GM18499 (cell line): ENCODE results near the gene TELO2.

Experiments used
- ATAC-seq: cut with Tn5 transposase; IDR thresholded peaks from one replicate; pipeline ENCODE4 v1.9.1; 2021; ENCODE audit warnings: moderate number of reproducible peaks; ENCODE audit not compliant: insufficient read depth, unreplicated experiment

The TELO2 gene

GRCh38 chr16:1533443-1533951 is 40.3 kb downstream of the TELO2 start, which contains the start of gene TMEM204:
TSS of gene TMEM204 (plus strand) at chr16:1533666. CDS start at chr16:1534276, 610 bp downstream.
- ATAC-seq, result no peak

GRCh38 chr16:1534021-1535020 is 41.2 kb downstream of the TELO2 start:
- no peak for ATAC-seq

- ATAC-seq, result no peak
These were observed 42.5 kb downstream of the TELO2 start for GRCh38 chr16:1535391-1536291.

DNA sequence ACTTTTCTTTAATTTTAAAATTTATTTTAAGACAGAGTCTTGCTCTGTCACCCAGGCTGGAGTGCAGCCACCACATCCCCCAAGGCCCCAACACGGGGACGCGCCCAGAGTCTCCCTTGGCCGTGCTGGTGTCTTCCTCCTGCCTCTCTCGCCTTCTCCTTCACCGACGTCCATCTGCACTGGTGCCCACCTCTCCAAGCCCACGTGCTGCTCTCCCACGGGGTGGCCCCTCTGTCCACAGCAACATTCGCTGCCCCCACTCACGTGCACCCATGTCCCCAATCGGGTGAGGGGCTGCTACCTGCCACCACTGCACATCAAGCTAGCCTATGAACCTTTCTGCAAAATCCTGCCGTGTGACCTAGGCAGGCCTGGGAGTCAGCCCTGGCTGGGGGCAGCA is 43.4 kb downstream of the TELO2 start:
- ATAC-seq, result no peak

DNA sequence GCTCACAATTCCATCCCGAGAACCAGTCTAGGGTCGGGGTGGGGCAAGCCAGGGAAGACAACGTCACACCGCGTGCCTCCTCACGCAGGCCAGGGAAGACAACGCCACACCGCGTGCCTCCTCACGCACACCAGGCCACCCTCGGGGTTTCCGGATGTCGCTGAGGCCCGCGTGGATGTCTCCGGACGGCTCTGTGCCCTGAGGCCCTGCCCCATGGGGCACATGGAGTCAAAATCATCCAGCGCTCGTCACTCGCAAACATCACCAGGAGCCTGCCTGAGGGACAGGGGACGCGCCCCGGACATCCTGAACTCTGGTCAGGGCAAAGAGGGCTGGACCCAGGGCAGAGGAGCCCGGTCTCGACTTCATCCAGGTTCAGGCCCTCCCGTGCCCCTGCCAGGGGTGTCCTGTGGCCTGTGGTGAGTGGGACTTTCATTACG is 44.0 kb downstream of the TELO2 start:
- no peak for ATAC-seq

DNA sequence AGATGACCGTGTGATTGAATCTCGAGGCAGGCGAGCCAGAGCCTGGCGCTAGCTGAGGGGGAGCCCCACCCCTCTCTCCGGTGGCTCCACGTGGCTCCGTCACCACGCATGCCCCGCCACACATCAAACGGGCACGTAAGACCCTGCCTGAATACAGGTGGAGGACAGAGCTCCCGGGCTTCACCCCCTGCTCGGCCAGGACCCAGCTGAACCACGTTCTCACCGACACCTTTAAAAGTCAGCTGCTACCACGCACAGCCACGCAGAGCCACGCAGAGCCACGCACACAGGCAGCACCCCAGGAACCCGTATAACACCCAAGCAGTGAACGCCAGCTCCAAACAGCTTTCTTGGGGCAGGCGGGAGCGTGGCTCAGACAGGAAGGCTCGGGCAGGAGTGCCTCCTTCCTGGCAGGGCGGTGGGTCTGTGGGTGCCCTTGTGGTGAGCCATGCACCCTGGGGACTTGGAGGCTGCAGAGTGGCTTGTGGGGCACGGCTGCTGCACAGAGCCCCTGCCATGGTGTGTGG is 44.7 kb downstream of the TELO2 start:
- ATAC-seq, result no peak

DNA sequence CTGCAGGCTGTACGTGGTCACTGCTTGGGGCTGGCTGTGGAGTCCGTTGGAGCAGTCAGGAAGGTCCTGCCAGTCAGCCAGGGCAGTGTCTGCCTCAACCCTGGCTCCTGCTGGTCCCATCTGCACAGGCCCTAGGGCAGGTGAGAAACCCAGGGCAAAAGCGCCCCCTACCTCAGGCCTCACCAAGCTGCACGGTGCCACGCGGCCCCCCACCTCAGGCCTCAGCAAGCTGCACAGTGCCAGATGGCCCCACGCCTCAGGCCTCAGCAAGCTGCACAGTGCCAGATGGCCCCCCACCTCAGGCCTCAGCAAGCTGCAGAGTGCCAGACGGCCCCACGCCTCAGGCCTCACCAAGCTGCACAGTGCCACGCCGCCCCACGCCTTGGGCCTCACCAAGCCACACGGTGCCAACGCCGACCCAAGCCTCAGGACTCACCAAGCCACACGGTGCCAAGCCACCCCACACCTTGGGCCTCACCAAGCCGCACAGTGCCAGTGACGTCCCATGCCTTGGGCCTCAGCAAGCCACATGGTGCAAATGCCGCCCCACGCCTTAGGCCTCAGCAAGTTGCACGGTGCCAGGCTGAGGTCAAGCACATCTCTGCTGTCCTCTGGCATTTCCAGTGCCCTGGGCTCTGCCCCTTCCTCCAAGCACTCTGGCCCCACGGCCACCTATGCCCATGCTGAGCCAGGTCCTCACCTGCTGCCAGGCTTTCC is 45.8 kb downstream of the TELO2 start:
- no peak for ATAC-seq

- no peak for ATAC-seq
These were observed 46.8 kb downstream of the TELO2 start for GRCh38 chr16:1539720-1540555.

DNA sequence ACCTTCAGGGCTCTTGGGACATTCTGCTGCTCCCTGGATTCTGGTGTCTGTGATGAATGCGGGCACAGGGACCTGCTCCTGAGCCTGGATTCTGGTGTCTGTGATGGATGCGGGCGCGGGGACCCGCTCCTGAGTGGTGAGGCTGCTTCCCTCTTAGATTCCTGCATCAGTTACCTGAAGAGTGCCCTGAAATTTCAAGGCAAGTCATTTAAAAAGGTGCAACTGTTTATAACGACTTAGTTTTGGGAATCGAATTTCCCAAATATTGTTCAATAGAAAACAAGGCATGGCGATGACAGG is 47.3 kb downstream of the TELO2 start:
- no peak for ATAC-seq

DNA sequence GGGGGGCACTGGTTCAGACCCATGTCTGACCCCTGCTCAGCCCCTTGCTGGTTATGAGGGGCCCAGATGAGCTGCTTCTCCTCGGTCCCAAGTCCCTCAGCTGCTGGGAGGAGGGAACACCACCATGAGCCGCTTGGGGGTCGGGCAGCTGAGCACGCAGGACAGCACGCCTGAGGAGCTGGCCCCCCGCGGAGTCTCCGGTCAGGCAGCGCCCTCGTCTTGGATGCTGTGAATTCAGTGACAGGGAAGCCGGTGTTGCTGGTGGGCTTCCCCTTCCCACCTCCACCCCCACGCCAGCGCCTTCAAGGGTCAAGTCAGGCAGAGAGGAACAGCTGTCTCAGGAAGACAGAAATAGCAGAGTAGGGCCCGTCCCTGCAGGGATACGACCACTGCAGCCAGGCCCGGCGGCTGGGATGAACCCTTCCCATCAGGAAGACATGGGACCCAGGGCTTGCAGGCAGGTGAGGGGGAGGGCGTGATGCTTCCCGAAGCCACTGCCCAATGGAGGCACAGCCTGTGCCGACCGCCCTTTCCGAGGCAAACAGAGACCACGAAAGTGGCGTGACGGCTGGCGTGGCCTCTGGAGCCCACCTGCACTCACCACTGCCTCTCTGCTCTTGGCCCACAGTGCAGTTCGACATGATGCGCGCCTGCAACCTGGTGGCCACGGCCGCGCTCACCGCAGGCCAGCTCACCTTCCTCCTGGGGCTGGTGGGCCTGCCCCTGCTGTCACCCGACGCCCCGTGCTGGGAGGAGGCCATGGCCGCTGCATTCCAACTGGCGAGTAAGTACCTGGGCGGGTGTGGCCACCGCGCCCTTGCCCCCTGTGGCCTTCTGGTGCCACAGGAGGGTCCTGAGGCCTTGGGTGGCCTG is 48.4 kb downstream of the TELO2 start:
- ATAC-seq, result no peak

- no peak for ATAC-seq
These were observed 49.0 kb downstream of the TELO2 start for GRCh38 chr16:1542166-1542500.

DNA sequence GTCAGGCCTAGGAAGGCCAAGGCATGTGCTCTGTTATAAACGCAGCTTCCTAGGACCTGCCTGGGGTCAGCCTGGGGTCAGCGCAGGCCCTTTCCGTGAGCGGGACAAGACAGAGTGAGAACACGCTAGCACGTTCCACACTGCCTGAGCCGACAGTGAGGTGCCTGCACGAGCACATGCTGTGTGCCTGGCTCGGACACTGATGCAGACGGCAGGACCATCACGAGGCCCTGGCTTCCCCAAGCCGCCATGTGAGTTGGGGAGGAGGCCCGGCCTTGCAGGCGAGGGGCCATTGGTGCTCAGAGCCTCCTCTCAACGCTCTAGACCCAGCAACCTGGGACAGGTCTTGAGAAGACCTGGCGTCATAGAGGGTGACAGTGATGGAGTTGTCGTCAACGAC is 49.4 kb downstream of the TELO2 start:
- no peak for ATAC-seq

DNA sequence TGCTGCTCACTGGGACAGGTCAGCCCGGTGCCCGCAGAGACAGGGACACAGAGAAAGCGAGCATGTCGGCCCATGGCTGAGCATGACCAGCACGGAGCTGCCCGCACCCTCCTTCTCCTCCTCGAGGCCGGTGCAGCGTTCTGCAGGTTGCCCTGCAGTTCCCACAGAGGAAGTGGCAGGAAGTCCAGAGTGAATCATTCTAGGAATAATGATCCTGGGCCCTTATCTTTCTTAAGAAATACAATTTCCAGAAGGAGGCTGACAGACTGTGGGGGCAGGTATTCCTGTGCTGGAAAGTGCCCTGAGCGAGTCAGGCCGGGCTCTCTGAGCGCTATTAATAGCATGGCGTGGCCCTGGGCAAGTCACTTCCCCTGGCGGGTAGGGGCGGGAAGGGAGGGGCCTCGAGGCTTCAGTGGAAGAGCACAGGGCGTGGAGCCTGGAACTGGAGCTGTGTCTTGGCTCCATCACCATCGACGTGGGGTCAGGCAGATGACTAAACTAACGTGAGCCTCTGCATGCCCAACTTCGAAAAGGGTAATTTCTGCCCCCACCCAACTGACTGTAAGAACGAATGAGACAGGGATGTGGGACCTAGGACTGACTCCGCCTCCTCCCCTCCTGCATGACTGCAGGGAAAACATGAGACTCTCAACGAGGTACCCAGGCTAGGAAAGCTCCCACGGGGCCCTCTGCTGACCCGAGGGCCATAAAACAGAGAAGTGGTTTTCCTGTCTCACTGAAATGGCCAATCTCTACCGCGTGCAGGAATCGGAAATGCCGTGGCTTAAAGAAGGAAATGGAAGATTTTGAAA is 50.1 kb downstream of the TELO2 start:
- no peak for ATAC-seq

- ATAC-seq, result no peak
These were observed 52.2 kb downstream of the TELO2 start for GRCh38 chr16:1545044-1546040.

DNA sequence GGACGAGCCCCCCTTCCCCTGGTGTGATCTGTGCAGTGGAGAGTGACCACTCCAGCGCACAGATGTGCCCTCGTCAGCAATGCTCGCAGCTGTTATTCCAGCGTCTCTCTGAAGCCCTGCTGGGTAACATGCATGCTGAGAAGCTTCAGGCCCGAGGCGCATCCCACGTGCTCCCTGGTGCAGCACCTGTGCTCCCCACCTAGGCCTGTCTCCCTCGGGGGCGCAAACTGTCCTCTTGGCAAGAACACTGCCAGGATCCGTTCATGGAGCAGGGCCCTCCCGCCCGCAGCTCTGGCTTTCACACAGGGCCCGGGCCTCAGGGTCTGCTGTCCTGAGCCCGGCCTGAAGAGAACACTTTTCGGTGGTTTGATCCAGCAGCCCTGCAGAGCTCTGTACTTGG is 53.3 kb downstream of the TELO2 start:
- ATAC-seq, result no peak

GRCh38 chr16:1548233-1548632 is 55.1 kb downstream of the TELO2 start:
- no peak for ATAC-seq
